H1 (cell line): ENCODE results near the gene NAGLU. TPM values are rescaled to one million over a fixed set of nuclear protein-coding genes. Genes with fewer than 3 reads are reported as not detected.
A peak's percentile ranks its signal among the peaks of the same experiment; 100 is the strongest.

Source experiments
- CTCF ChIA-PET: fragments of 300-600 bp; sonication (Branson Sonifier 250); formaldehyde crosslinking; loops from one replicate; lab custom pipeline; 2021; ENCODE audit not compliant: partially characterized antibody; lab: Charles Lee
- POLR2A ChIA-PET: fragments of 300-600 bp; sonication (Branson Sonifier 250); formaldehyde crosslinking; loops from one replicate; lab custom pipeline; 2021; ENCODE audit warnings: inconsistent platforms; ENCODE audit not compliant: partially characterized antibody; lab: Charles Lee
- DNase-seq, 2 experiments: peaks; one replicate each; pipeline versions ENCODE4 v3.0.0 to v3.0.0-alpha.2; 2010 to 2022; ENCODE audit warnings: low spot score in 2 of 2, low read depth in 1 of 2, mixed read lengths in 1 of 2
- FAIRE-seq: peaks from 2 replicates; lab custom pipeline; 2011; peaks lifted over from hg19 to GRCh38; lab: Jason Lieb, UNC
- H2AFZ ChIP-seq: 2 replicates; pipeline ENCODE4 v1.8.1; 2012; ENCODE audit warnings: low read length, inconsistent platforms
- H2AK5ac ChIP-seq: 2 replicates; pipeline ENCODE4 v1.6.1; 2013; ENCODE audit warnings: low read depth, low read length
- H2BK120ac ChIP-seq: replicated peaks from 2 replicates; pipeline ENCODE3; 2013; ENCODE audit warnings: low read depth, low read length, inconsistent platforms
- H2BK12ac ChIP-seq: 2 replicates; pipeline ENCODE4 v1.6.1; 2013; ENCODE audit warnings: low read depth, low read length
- H2BK15ac ChIP-seq: 2 replicates; pipeline ENCODE4 v1.6.1; 2013; ENCODE audit warnings: low read length
- H2BK20ac ChIP-seq: 2 replicates; pipeline ENCODE4 v1.6.1; 2013; ENCODE audit warnings: low read length
- H2BK5ac ChIP-seq: 2 replicates; pipeline ENCODE4 v1.6.1; 2013; ENCODE audit warnings: low read depth, low read length
- H3K14ac ChIP-seq: 2 replicates; pipeline ENCODE4 v1.6.1; 2013; ENCODE audit warnings: inconsistent platforms; ENCODE audit not compliant: insufficient read length
- H3K18ac ChIP-seq: 2 replicates; pipeline ENCODE4 v1.6.1; 2013; ENCODE audit warnings: low read length; ENCODE audit errors: extremely low read depth
- H3K23ac ChIP-seq: 2 replicates; pipeline ENCODE4 v1.6.1; 2013; ENCODE audit warnings: inconsistent platforms; ENCODE audit not compliant: insufficient read length
- H3K23me2 ChIP-seq: 2 replicates; pipeline ENCODE4 v1.6.1; 2013; ENCODE audit warnings: low read depth, low read length
- H3K27ac ChIP-seq: 2 replicates; pipeline ENCODE4 v1.6.1; 2011; ENCODE audit warnings: low read depth, low read length, inconsistent platforms
- H3K27me3 ChIP-seq, 4 experiments: replicated peaks in 1 of 4; 1 replicate in 1 of 4; 2 replicates in 3 of 4; pipeline versions ENCODE4 v1.6.1 to v1.8.1; 2011 to 2013; ENCODE audit warnings: low read length in 3 of 4, mild to moderate bottlenecking in 3 of 4, inconsistent platforms in 2 of 4, mixed read lengths in 2 of 4, moderate library complexity in 1 of 4; ENCODE audit not compliant: control insufficient read depth in 3 of 4, insufficient read depth in 3 of 4; ENCODE audit errors: extremely low read depth in 1 of 4
- H3K36me3 ChIP-seq, 4 experiments: 2 replicates each; pipeline versions ENCODE4 v1.6.1 to v1.8.1; 2011 to 2013; ENCODE audit warnings: mild to moderate bottlenecking in 4 of 4, low read length in 3 of 4, moderate library complexity in 2 of 4, control low read depth in 1 of 4, inconsistent platforms in 1 of 4; ENCODE audit not compliant: insufficient read depth in 4 of 4, control insufficient read depth in 2 of 4
- H3K4ac ChIP-seq: replicated peaks from 2 replicates; pipeline ENCODE3; 2013; ENCODE audit warnings: low read length, low read depth, mixed read lengths, inconsistent platforms; ENCODE audit not compliant: insufficient read length
- H3K4me1 ChIP-seq, 4 experiments: replicated peaks in 1 of 4; 1 replicate in 1 of 4; 2 replicates in 3 of 4; pipeline versions ENCODE4 v1.6.1 to v1.8.1; 2011 to 2013; ENCODE audit warnings: low read length in 3 of 4, inconsistent platforms in 2 of 4, mixed read lengths in 1 of 4; ENCODE audit not compliant: insufficient read depth in 4 of 4, control insufficient read depth in 3 of 4
- H3K4me2 ChIP-seq, 2 experiments: 2 replicates each; pipeline versions ENCODE4 v1.6.1 to v1.8.1; 2011 to 2013; ENCODE audit warnings: low read depth in 2 of 2, low read length in 2 of 2, control low read depth in 1 of 2, inconsistent platforms in 1 of 2, mild to moderate bottlenecking in 1 of 2; ENCODE audit not compliant: insufficient read depth in 1 of 2
- H3K4me3 ChIP-seq, 4 experiments: fragments of 200-600, 300-600 bp in 1 of 4; sonication (generic), shearing (Covaris generic), sonication (Bioruptor Twin) in 1 of 4; 2 replicates each; pipeline versions ENCODE4 v1.5.1 to v1.8.1; 2011 to 2016; ENCODE audit warnings: low read length in 4 of 4, low read depth in 3 of 4, control low read depth in 2 of 4, inconsistent platforms in 2 of 4, mild to moderate bottlenecking in 2 of 4, mixed read lengths in 1 of 4, moderate library complexity in 1 of 4; ENCODE audit not compliant: insufficient read depth in 2 of 4; ENCODE audit errors: extremely low read depth in 1 of 4
- H3K56ac ChIP-seq: replicated peaks from 2 replicates; pipeline ENCODE3; 2013; ENCODE audit warnings: low read depth, mild to moderate bottlenecking, mixed read lengths, low read length, inconsistent platforms; ENCODE audit not compliant: insufficient read length
- H3K79me1 ChIP-seq: 2 replicates; pipeline ENCODE4 v1.6.1; 2013; ENCODE audit warnings: low read depth, low read length, control low read depth
- H3K79me2 ChIP-seq, 2 experiments: 2 replicates each; pipeline versions ENCODE4 v1.6.1 to v1.8.1; 2012 to 2013; ENCODE audit warnings: low read length in 2 of 2, mild to moderate bottlenecking in 2 of 2, inconsistent platforms in 1 of 2; ENCODE audit not compliant: insufficient read depth in 2 of 2, control insufficient read depth in 1 of 2
- H3K9ac ChIP-seq, 4 experiments: replicated peaks in 1 of 4; 1 replicate in 1 of 4; 2 replicates in 3 of 4; pipeline versions ENCODE4 v1.6.1 to v1.8.1; 2011 to 2013; ENCODE audit warnings: low read depth in 3 of 4, low read length in 3 of 4, control low read depth in 2 of 4, mild to moderate bottlenecking in 2 of 4, moderate library complexity in 2 of 4, inconsistent platforms in 1 of 4; ENCODE audit errors: extremely low read depth in 1 of 4
- H3K9me3 ChIP-seq, 2 experiments: 2 replicates each; pipeline versions ENCODE4 v1.6.1 to v1.8.1; 2012 to 2013; ENCODE audit warnings: mild to moderate bottlenecking in 2 of 2, moderate library complexity in 2 of 2, control low read depth in 1 of 2, inconsistent platforms in 1 of 2, low read depth in 1 of 2, low read length in 1 of 2, mixed read lengths in 1 of 2; ENCODE audit not compliant: insufficient read depth in 2 of 2
- H4K20me1 ChIP-seq, 2 experiments: replicated peaks in 1 of 2; 2 replicates each; pipeline versions ENCODE3 to v1.8.1; 2011 to 2013; ENCODE audit warnings: inconsistent platforms in 2 of 2, low read length in 2 of 2, mild to moderate bottlenecking in 1 of 2; ENCODE audit not compliant: insufficient read depth in 2 of 2, control insufficient read depth in 1 of 2
- H4K5ac ChIP-seq: 2 replicates; pipeline ENCODE4 v1.6.1; 2013; ENCODE audit warnings: low read length, low read depth, mixed read lengths, inconsistent platforms; ENCODE audit not compliant: insufficient read length
- H4K8ac ChIP-seq: 2 replicates; pipeline ENCODE4 v1.8.0; 2013; ENCODE audit warnings: mild to moderate bottlenecking, moderate library complexity, low read length, inconsistent platforms; ENCODE audit not compliant: insufficient read depth; ENCODE audit errors: extremely low read depth
- H4K91ac ChIP-seq: replicated peaks from 2 replicates; pipeline ENCODE3; 2013; ENCODE audit warnings: low read length, mixed read lengths, inconsistent platforms; ENCODE audit not compliant: insufficient read length
- CHD2 ChIP-seq: IDR thresholded peaks from 2 replicates; pipeline ENCODE4 v1.6.1; 2012; ENCODE audit warnings: low read length, improper control_type of control experiment
- CREB1 ChIP-seq: IDR thresholded peaks from 2 replicates; pipeline ENCODE4 v1.6.1; 2012; ENCODE audit warnings: inconsistent platforms
- KDM1A ChIP-seq: fragments of 200-600, 300-600 bp; sonication (generic); IDR thresholded peaks from 2 replicates; pipeline ENCODE4 v1.7.1; 2016; ENCODE audit warnings: mild to moderate bottlenecking, low read length, borderline replicate concordance
- KDM4A ChIP-seq: IDR thresholded peaks from one replicate; pipeline ENCODE4 v1.7.1; 2012; ENCODE audit warnings: low read depth, mild to moderate bottlenecking, moderate library complexity, low read length, inconsistent platforms; ENCODE audit not compliant: severe bottlenecking
- NRF1 ChIP-seq: IDR thresholded peaks from 2 replicates; pipeline ENCODE4 v1.6.1; 2011; ENCODE audit warnings: mild to moderate bottlenecking, low read depth, low read length, improper control_type of control experiment
- POLR2A ChIP-seq, 2 experiments: IDR thresholded peaks; 1 replicate in 1 of 2; 2 replicates in 1 of 2; pipeline ENCODE4 v1.6.1; 2011; ENCODE audit warnings: low read depth in 2 of 2, low read length in 2 of 2, mild to moderate bottlenecking in 2 of 2; ENCODE audit errors: control extremely low read depth in 1 of 2
- POLR2AphosphoS5 ChIP-seq: IDR thresholded peaks from 2 replicates; pipeline ENCODE4 v1.6.1; 2011; ENCODE audit warnings: low read depth, low read length
- RXRA ChIP-seq: IDR thresholded peaks from 2 replicates; pipeline ENCODE4 v1.6.1; 2011; ENCODE audit warnings: low read depth, mild to moderate bottlenecking, low read length, moderate library complexity; ENCODE audit not compliant: insufficient read depth
- SIRT6 ChIP-seq: IDR thresholded peaks from one replicate; pipeline ENCODE4 v1.7.1; 2012; ENCODE audit warnings: low read length, inconsistent platforms
- SIX5 ChIP-seq: IDR thresholded peaks from 2 replicates; pipeline ENCODE4 v1.6.1; 2011; ENCODE audit warnings: mild to moderate bottlenecking, low read depth, low read length
- SP1 ChIP-seq: IDR thresholded peaks from 2 replicates; pipeline ENCODE4 v1.6.1; 2011; ENCODE audit warnings: low read depth, low read length
- TAF1 ChIP-seq: IDR thresholded peaks from 2 replicates; pipeline ENCODE4 v1.6.1; 2011; ENCODE audit warnings: mild to moderate bottlenecking, low read depth, low read length
- TBP ChIP-seq: IDR thresholded peaks from 2 replicates; pipeline ENCODE4 v1.6.1; 2011; ENCODE audit warnings: low read depth, low read length, improper control_type of control experiment
- WGBS, 2 experiments: shearing (Covaris generic) in 1 of 2; methylation state at CpG; one replicate each; pipeline versions ENCODE4 v1.1.6 to v1.1.7; 2013 to 2015; ENCODE audit warnings: low lambda C conversion rate in 2 of 2, mixed read lengths in 2 of 2, inconsistent platforms in 1 of 2, low coverage in 1 of 2, missing lambda C conversion rate in 1 of 2; ENCODE audit not compliant: insufficient replicate concordance in 2 of 2, insufficient coverage in 1 of 2, insufficient read length in 1 of 2; ENCODE audit errors: extremely low coverage in 1 of 2, missing lambda C conversion rate in 1 of 2; 5-methylcytosine and 5-hydroxymethylcytosine counted together
- polyA plus RNA-seq, 7 experiments: library from polyadenylated mRNA; depleted of rRNA in 3 of 7; stranded (reverse) in 5 of 7; unstranded in 2 of 7; fragments of >200 nt in 5 of 7; fragments of 200-250 nt in 2 of 7; gene quantifications; 1 replicate in 5 of 7; 2 replicates in 1 of 7; 4 replicates in 1 of 7; pipeline versions ENCODE4 v1.2.1 to v1.2.3, GENCODE V29; 2011 to 2013; ENCODE audit warnings: missing spikeins in 2 of 7, mixed read lengths in 2 of 7
- total RNA-seq: library from RNA; stranded (reverse); fragmentation: NEBNext Ultra II Directional; extraction: Animal tissue kit (Norgen Biotek cat#: 25700); gene quantifications from 2 replicates; pipeline ENCODE4 v1.2.1, GENCODE V29; 2021
- TF ChIP-seq, protein P1 (sequence below): IDR thresholded peaks from 2 replicates; pipeline ENCODE4 v1.6.1; 2012; ENCODE audit warnings: inconsistent platforms

Gene NAGLU
- total and polyA plus RNA-seq, 2 of the 8 experiments (the other 6 are each of a cell fraction or from before 2014, with no cell fraction given), result 21.3 to 21.6 TPM

DNA sequence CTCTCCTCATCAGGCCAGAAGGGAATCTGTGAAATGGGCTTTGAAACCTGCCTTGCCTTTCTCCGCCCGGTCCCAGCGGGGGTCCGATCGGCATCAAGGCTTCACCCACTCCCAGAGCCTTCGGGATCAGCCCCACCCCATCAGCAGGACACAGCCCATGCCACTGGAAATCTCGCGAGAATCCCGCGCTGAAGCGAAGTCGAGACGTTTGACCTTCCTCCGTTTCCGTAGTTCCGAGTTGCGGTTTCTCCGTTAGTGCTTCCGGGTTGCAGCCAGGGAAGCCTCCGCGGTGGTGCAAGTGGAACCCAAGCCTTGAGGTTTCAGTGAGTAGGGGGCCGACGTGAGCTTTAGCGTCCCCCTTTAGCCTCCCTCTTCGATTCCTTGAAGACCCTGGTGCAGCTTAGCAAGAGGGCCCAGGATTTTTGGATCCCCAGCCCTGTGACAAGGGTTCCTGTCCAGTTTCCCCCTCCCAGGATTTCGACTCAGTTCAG, 25.9 kb downstream of the NAGLU start, which contains the start of gene COASY:
Gene COASY (plus strand): TSS at position 252 of the 491 bp plus-strand sequence. CDS start 475 bp downstream, outside the sequence.
- peak within 1 kb of the TSS; percentile 61; the same call in 1 of the 2 replicates for H2BK5ac ChIP-seq
- H2BK120ac ChIP-seq, result peak within 1 kb of the TSS; percentile 92
- H3K36me3 ChIP-seq, result peaks cover 3 to 17% (median 11%) of the 10 kb centered on the region in 4 experiments; a peak in 6 of 8 replicates
- H4K8ac ChIP-seq, result peak within 1 kb of the TSS; percentile 79; the same call in 1 of the 2 replicates
- ChIA-PET POLR2A (interaction anchor here (0.9 to 8.1 kb wide), 4 partner anchors 14 to 173 kb away, joined by 3 to 74 read pairs (median 4); partner anchors contain the start of gene PSMC3IP), CTCF (no interaction called here)
- no peak within 1 kb of the TSS for H3K23ac ChIP-seq
- H3K9ac ChIP-seq, result peak within 1 kb of the TSS; percentile 83 to 85 (median 84)
- peak; percentile 73 for FAIRE-seq
- H3K14ac ChIP-seq, result no peak within 1 kb of the TSS
- H2BK15ac ChIP-seq, result peak within 1 kb of the TSS; percentile 88; the same call in 1 of the 2 replicates
- H3K9me3 ChIP-seq, result no peaks in the 10 kb centered on the region
- peak within 1 kb of the TSS; percentile 88 to 91 for H3K4me2 ChIP-seq
- H3K79me1 ChIP-seq, result peaks cover 14% of the 10 kb centered on the region
- H3K23me2 ChIP-seq, result peaks cover 11% of the 10 kb centered on the region
- peak within 1 kb of the TSS; percentile 12 for H3K27ac ChIP-seq
- H4K5ac ChIP-seq, result peak within 1 kb of the TSS; percentile 55
- H3K4me1 ChIP-seq, result peaks cover 0 to 15% (median 8%) of the 10 kb centered on the region in 4 experiments; a peak in 4 of 7 replicates
- H3K4ac ChIP-seq, result peak within 1 kb of the TSS; percentile 54
- H3K79me2 ChIP-seq, result peaks cover 9 to 17% of the 10 kb centered on the region in 2 experiments; a peak in 3 of 4 replicates
- 1% methylated on average over 25 of the region's 26 CpGs; no CpG with 5 or more reads in 1 of the 2 experiments for WGBS, 2 experiments
- peak within 1 kb of the TSS; percentile 39; the same call in 1 of the 2 replicates for H2BK12ac ChIP-seq
- H4K91ac ChIP-seq, result peak within 1 kb of the TSS; percentile 70
- no peak within 1 kb of the TSS for H2BK20ac ChIP-seq
- peak within 1 kb of the TSS; percentile 53; the same call in 1 of the 2 replicates for H3K18ac ChIP-seq
- peak within 1 kb of the TSS; percentile 82 to 98 (median 88) for H3K4me3 ChIP-seq
- no peaks in the 10 kb centered on the region for H3K27me3 ChIP-seq
- peaks cover 0 to 1% of the 10 kb centered on the region in 2 experiments for H4K20me1 ChIP-seq
- H2AFZ ChIP-seq, result peak within 1 kb of the TSS; percentile 2; the same call in 1 of the 2 replicates
- peak within 1 kb of the TSS; percentile 17 for H3K56ac ChIP-seq
- 0 out of 2 replicates have a peak within 1 kb of the TSS, but pooled peaks have one; percentile 29 for H2AK5ac ChIP-seq
- DNase-seq, result peak; percentile 93 to 97
- TF ChIP-seq CHD2 (peak; percentile 100), TBP (peak; percentile 66; the same call in 1 of the 2 replicates), RXRA (no peak), CREB1 (peak; percentile 61; the same call in 1 of the 2 replicates), POLR2A (IDR thresholded peaks at IDR 0.05; ENCODE audit: control extremely low read depth in 1 of 2, low read depth in 2 of 2, low read length in 2 of 2) (peak in 1 of 2 experiments; percentile 82; a peak in 2 of 3 replicates), SP1 (0 out of 2 replicates have a peak, but pooled peaks have one; percentile 47), KDM1A (peak; percentile 84), NRF1 (no peak), SIRT6 (no peak), KDM4A (peak; percentile 72), SIX5 (no peak), TAF1 (peak; percentile 79), POLR2AphosphoS5 (peak; percentile 29; the same call in 1 of the 2 replicates)
- TF ChIP-seq, protein P1, sequence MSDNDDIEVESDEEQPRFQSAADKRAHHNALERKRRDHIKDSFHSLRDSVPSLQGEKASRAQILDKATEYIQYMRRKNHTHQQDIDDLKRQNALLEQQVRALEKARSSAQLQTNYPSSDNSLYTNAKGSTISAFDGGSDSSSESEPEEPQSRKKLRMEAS, result 0 out of 2 replicates have a peak, but pooled peaks have one; percentile 6
